HG03439 (cell line): Measurements from ENCODE around the gene RAD23B.

Source experiments
- ATAC-seq: cut with Tn5 transposase; IDR thresholded peaks from one replicate; pipeline ENCODE4 v1.9.1; 2021; ENCODE audit warnings: mild to moderate bottlenecking, moderate library complexity; ENCODE audit not compliant: unreplicated experiment

RAD23B gene

GRCh38 chr9:107373809-107374208 is 90.7 kb downstream of the RAD23B start:
- ATAC-seq, result no peak

GRCh38 chr9:107375001-107375400 is 91.9 kb downstream of the RAD23B start:
- ATAC-seq, result no peak

GRCh38 chr9:107375651-107376369 is 92.7 kb downstream of the RAD23B start:
- no peak for ATAC-seq

GRCh38 chr9:107378006-107378405 is 94.9 kb downstream of the RAD23B start:
- no peak for ATAC-seq
